Measurements from ENCODE around the gene SZT2. TPM values are rescaled to one million over a fixed set of nuclear protein-coding genes. Genes with fewer than 3 reads are reported as not detected.

The SZT2 gene
- total and polyA plus RNA-seq, 2 of the 4 experiments (the other 2 are of a cell fraction) = 9.5 to 14.3 TPM

DNA sequence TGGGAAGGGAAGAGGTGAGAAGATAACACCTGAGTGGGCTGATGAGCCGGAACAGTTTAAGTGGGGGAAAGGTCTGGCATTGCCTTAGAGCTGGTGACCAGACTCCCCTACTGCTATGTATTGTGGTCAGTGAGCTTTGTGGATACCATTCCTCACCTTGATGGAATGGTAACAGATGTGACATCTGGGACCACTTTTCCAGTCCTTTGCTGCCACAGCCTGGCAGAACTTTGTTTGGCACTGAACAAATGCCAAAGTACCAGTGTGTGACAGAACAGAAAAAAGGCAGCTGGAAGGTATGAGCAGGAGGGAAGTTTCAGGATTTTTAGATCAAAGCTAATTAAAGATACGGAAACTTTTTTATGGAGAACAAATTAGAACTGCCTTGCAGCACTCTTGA lies 6.2 kb upstream of the SZT2 start (continued):
- TF ChIP-seq, protein P1, sequence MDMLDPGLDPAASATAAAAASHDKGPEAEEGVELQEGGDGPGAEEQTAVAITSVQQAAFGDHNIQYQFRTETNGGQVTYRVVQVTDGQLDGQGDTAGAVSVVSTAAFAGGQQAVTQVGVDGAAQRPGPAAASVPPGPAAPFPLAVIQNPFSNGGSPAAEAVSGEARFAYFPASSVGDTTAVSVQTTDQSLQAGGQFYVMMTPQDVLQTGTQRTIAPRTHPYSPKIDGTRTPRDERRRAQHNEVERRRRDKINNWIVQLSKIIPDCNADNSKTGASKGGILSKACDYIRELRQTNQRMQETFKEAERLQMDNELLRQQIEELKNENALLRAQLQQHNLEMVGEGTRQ (IDR thresholded peaks at IDR 0.05; ENCODE audit: low read depth, low read length) = no peak

DNA sequence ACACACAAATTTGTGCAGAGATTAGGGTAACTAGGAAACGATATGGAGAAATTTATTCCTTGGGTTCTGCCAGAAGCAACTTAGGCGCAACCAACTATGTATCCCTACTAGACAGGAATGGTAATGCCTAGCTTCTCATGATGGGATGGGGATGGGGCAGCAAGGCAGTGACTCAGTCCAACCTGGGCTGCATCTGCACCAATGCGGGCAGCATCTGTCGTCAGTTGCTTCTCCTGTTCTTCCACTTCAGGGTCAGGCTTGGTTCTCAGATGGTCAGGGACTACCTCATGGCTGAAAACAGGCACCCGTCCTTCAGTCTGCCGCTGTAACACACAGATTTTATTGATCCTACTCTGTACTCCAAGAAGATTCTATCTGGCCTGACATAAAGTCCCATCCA lies 3.0 kb upstream of the SZT2 start:
- Histone ChIP-seq H4K8ac (ENCODE audit: low read depth in 2 of 2, low read length in 2 of 2) (no peak overlapping the region), H2BK15ac (ENCODE audit: low read depth, low read length) (no peak overlapping the region), H2AK5ac (ENCODE audit: low read depth, low read length) (no peak overlapping the region), H3K4me3 (ENCODE audit: insufficient read depth, low read depth, low read length) (no peak overlapping the region), H3K27me3 (ENCODE audit: control insufficient read depth, insufficient read depth, low read length) (no peaks in the 10 kb centered on the region), H2BK20ac (ENCODE audit: low read depth, low read length) (no peak overlapping the region), H3K56ac (ENCODE audit: extremely low read depth, insufficient read depth, low read length) (no peak overlapping the region), H3K4me2 (ENCODE audit: low read depth, low read length) (no peak overlapping the region), H3K23ac (ENCODE audit: low read depth, low read length) (no peak overlapping the region), H3K9me3 (ENCODE audit: control insufficient read depth, insufficient read depth, low read length) (no peaks in the 10 kb centered on the region), H3K9me1 (ENCODE audit: insufficient read depth, low read length) (peaks cover 13% of the 10 kb centered on the region), H2AFZ (replicated peaks; ENCODE audit: low read length, poor library complexity) (no peak overlapping the region), H3K4ac (ENCODE audit: low read depth, low read length) (no peak overlapping the region), H4K91ac (ENCODE audit: insufficient read depth, low read depth, low read length) (no peak overlapping the region), H4K20me1 (ENCODE audit: insufficient read depth, low read length) (peaks cover 23% of the 10 kb centered on the region; the same call in 1 of the 2 replicates), H2AK9ac (replicated peaks; ENCODE audit: low read depth, low read length, poor library complexity) (no peak overlapping the region), H3K18ac (ENCODE audit: low read depth, low read length) (no peak overlapping the region), H3K9ac (ENCODE audit: low read depth, low read length) (no peak overlapping the region), H2BK5ac (ENCODE audit: low read depth, low read length, poor library complexity, severe bottlenecking) (no peak overlapping the region), H4K5ac (ENCODE audit: low read depth, low read length) (no peak overlapping the region), H3K27ac (ENCODE audit: insufficient read depth, low read length) (no peak overlapping the region), H3K36me3 (ENCODE audit: control insufficient read depth, insufficient read depth, low read length) (peaks cover 48% of the 10 kb centered on the region), H3K14ac (replicated peaks; ENCODE audit: low read depth, low read length) (no peak overlapping the region), H3K4me1 (ENCODE audit: control insufficient read depth, insufficient read depth, low read length) (peaks cover 9% of the 10 kb centered on the region), H3K79me1 (ENCODE audit: low read depth in 1 of 2, low read length in 2 of 2) (peaks cover 34 to 86% of the 10 kb centered on the region in 2 experiments), H2BK120ac (ENCODE audit: low read depth, low read length) (no peak overlapping the region)
- no peak for ATAC-seq (ENCODE audit: low read depth)
- 90% methylated on average over 2 of the region's 6 CpGs; no CpG with 5 or more reads in 1 of the 2 experiments for WGBS, 2 experiments (ENCODE audit: extremely low coverage in 2 of 2, insufficient read length in 1 of 2)
- dilution Hi-C loops (cut with HindIII; ENCODE audit: low sequenced_read_pairs, unreplicated experiment) (no loop called here), intact Hi-C loops (cut with micrococcal nuclease) (no loop called here), in situ Hi-C loops (cut with MboI; ENCODE audit: low sequenced_read_pairs) (no loop called here)
- ChIA-PET CTCF (no interaction called here), POLR2A (ENCODE audit: unreplicated experiment) (no interaction called here)
- DNase-seq = no peak
- no TSS peak for BruUV-seq (replicated peaks)
- TF ChIP-seq, protein P2, sequence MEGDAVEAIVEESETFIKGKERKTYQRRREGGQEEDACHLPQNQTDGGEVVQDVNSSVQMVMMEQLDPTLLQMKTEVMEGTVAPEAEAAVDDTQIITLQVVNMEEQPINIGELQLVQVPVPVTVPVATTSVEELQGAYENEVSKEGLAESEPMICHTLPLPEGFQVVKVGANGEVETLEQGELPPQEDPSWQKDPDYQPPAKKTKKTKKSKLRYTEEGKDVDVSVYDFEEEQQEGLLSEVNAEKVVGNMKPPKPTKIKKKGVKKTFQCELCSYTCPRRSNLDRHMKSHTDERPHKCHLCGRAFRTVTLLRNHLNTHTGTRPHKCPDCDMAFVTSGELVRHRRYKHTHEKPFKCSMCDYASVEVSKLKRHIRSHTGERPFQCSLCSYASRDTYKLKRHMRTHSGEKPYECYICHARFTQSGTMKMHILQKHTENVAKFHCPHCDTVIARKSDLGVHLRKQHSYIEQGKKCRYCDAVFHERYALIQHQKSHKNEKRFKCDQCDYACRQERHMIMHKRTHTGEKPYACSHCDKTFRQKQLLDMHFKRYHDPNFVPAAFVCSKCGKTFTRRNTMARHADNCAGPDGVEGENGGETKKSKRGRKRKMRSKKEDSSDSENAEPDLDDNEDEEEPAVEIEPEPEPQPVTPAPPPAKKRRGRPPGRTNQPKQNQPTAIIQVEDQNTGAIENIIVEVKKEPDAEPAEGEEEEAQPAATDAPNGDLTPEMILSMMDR (conservative IDR thresholded peaks at IDR 0.05; ENCODE audit: low read depth, low read length) = no peak
- no peak for TF ChIP-seq NFE2L2 (IDR thresholded peaks at IDR 0.05; ENCODE audit: low read depth, low read length)
- no peak for TF ChIP-seq MAZ (IDR thresholded peaks at IDR 0.05; ENCODE audit: borderline replicate concordance, low read depth, low read length)
- TF ChIP-seq POLR2A (IDR thresholded peaks at IDR 0.05; ENCODE audit: low read depth, low read length) = no peak
- TF ChIP-seq RFX5 (IDR thresholded peaks at IDR 0.05; ENCODE audit: low read depth, low read length) = no peak
- TF ChIP-seq, protein P1 (IDR thresholded peaks at IDR 0.05; ENCODE audit: low read depth, low read length) = no peak
- no peak for TF ChIP-seq SMC3 (IDR thresholded peaks at IDR 0.05; ENCODE audit: low read depth, low read length)
- TF ChIP-seq CHD1 (IDR thresholded peaks at IDR 0.05; ENCODE audit: low read depth, low read length) = no peak
- no peak for TF ChIP-seq MXI1 (IDR thresholded peaks at IDR 0.05; ENCODE audit: borderline replicate concordance, low read depth, low read length)
- TF ChIP-seq, protein P3, sequence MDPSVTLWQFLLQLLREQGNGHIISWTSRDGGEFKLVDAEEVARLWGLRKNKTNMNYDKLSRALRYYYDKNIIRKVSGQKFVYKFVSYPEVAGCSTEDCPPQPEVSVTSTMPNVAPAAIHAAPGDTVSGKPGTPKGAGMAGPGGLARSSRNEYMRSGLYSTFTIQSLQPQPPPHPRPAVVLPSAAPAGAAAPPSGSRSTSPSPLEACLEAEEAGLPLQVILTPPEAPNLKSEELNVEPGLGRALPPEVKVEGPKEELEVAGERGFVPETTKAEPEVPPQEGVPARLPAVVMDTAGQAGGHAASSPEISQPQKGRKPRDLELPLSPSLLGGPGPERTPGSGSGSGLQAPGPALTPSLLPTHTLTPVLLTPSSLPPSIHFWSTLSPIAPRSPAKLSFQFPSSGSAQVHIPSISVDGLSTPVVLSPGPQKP (IDR thresholded peaks at IDR 0.05; ENCODE audit: borderline replicate concordance, low read depth, low read length) = no peak
- no peak for TF ChIP-seq CEBPB (IDR thresholded peaks at IDR 0.05; ENCODE audit: low read depth, low read length)
- no peak for TF ChIP-seq BHLHE40 (IDR thresholded peaks at IDR 0.05; ENCODE audit: low read depth, low read length)
- TF ChIP-seq FOS (IDR thresholded peaks at IDR 0.05; ENCODE audit: low read depth, low read length) = no peak
